ENCODE results near the gene PDE3A. TPM values are rescaled to one million over a fixed set of nuclear protein-coding genes. Genes with fewer than 3 reads are reported as not detected.

The PDE3A gene
- total RNA-seq, 2 experiments from 2014 or later, result not detected

DNA sequence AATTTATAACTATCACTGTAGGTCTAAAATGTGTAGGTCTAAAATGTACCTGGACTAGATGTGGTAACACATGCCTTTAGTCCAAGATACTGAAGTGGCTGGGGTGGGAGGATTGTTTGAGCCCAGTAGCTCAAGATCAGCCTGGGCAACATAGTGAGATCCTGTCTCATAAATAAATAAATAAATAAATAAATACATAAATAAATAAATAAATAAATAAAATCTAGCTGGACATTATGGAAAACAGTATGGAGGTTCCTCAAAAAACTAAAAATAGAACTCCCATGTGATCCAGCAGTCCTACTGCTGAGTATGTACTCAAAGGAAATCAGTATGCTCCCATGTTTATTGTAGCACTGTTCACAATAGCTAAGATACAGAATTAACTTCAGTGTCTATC lies 24.0 kb downstream of the PDE3A start:
- TF ChIP-seq, protein P1, sequence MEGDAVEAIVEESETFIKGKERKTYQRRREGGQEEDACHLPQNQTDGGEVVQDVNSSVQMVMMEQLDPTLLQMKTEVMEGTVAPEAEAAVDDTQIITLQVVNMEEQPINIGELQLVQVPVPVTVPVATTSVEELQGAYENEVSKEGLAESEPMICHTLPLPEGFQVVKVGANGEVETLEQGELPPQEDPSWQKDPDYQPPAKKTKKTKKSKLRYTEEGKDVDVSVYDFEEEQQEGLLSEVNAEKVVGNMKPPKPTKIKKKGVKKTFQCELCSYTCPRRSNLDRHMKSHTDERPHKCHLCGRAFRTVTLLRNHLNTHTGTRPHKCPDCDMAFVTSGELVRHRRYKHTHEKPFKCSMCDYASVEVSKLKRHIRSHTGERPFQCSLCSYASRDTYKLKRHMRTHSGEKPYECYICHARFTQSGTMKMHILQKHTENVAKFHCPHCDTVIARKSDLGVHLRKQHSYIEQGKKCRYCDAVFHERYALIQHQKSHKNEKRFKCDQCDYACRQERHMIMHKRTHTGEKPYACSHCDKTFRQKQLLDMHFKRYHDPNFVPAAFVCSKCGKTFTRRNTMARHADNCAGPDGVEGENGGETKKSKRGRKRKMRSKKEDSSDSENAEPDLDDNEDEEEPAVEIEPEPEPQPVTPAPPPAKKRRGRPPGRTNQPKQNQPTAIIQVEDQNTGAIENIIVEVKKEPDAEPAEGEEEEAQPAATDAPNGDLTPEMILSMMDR (IDR thresholded peaks at IDR 0.05), result no peak
- intact Hi-C loops (cut with micrococcal nuclease), result no loop called here

DNA sequence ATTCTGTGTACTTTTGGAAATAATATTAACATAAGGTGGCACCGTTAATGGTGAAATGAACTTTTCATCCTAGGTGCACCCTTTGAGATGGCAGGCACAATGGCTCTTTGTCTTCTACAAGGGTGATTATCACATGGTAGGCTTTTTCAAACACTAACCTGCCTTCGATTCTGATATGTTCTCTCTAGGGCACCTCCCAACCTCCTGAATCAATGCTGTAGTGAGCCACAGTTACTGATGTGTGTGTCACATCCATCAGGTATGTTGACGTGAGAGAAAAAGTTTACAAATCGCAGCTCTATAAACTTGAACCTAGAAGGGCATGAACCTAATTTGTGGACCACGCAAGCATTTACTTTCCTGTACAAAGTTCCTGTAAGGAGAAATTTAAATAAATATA lies 25.4 kb downstream of the PDE3A start:
- CTCF ChIA-PET, result no interaction called here

More for the DNA sequence above, 24.0 kb downstream of the PDE3A start:
- Mint-ChIP-seq H3K27me3 (no peaks in the 10 kb centered on the region), H3K4me3 (no peak overlapping the region), H3K27ac (no peak overlapping the region), H3K4me1 (ENCODE audit: low read depth) (no peaks in the 10 kb centered on the region), H3K36me3 (ENCODE audit: low read depth) (no peaks in the 10 kb centered on the region), H3K9me3 (no peaks in the 10 kb centered on the region)
- POLR2A ChIA-PET, result no interaction called here
- no peak for DNase-seq
- ATAC-seq, result no peak
- CTCF ChIA-PET, result no interaction called here

DNA sequence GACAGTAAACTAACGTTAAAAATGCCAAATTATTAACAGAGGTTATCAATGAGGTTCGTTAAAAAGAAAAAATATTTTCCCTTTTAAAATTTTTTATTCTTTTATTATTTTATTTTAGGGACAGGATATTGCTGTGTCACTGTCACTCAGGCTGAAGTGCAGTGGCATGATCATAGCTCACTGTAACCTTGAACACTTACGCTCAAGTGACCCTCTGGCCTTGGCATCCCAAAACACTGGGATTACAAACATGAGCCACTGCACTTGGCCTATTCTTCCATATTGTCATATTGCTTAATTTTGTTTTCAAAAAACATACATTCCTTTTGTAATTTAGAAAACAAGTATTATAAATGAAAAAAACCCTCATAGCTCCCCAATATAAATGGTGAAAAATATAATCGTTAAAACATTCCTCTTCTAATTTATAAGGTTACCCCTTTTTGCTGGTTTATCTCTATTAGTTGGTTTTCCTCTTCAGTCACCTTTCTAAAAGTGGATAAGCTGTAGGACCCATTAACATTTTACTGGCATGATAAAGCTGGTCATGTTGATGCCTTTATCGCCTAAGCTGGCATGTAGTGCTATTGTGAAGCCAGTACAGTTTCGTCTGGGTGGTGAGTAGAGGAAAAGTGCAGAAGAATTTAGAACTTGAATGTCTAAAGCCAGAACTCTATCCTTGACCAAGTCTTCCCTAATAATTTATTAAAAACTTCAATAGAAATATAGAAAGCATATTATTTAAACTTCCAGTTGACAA lies 27.6 kb downstream of the PDE3A start:
- ATAC-seq (no peak), DNase-seq (no peak)
- ChIA-PET CTCF (no interaction called here), POLR2A (no interaction called here)
- no peaks in the 10 kb centered on the region for H3K27me3 Mint-ChIP-seq
- H3K27ac Mint-ChIP-seq, result no peak overlapping the region
- TF ChIP-seq, protein P1 (IDR thresholded peaks at IDR 0.05), result no peak
- no peak overlapping the region for H3K4me3 Mint-ChIP-seq
- no peaks in the 10 kb centered on the region for H3K9me3 Mint-ChIP-seq
- intact Hi-C loops (cut with micrococcal nuclease), result no loop called here
- peaks cover 3% of the 10 kb centered on the region for H3K4me1 Mint-ChIP-seq (ENCODE audit: low read depth)
- H3K36me3 Mint-ChIP-seq (ENCODE audit: low read depth), result no peaks in the 10 kb centered on the region

More for the DNA sequence above, 25.4 kb downstream of the PDE3A start:
- Mint-ChIP-seq H3K4me3 (no peak overlapping the region), H3K27ac (no peak overlapping the region), H3K4me1 (ENCODE audit: low read depth) (peaks cover under 1% of the 10 kb centered on the region), H3K27me3 (no peaks in the 10 kb centered on the region), H3K9me3 (no peaks in the 10 kb centered on the region), H3K36me3 (ENCODE audit: low read depth) (no peaks in the 10 kb centered on the region)
- ATAC-seq (no peak), DNase-seq (no peak)
- POLR2A ChIA-PET, result no interaction called here
- intact Hi-C loops (cut with micrococcal nuclease), result no loop called here
- TF ChIP-seq, protein P1 (IDR thresholded peaks at IDR 0.05), result no peak

DNA sequence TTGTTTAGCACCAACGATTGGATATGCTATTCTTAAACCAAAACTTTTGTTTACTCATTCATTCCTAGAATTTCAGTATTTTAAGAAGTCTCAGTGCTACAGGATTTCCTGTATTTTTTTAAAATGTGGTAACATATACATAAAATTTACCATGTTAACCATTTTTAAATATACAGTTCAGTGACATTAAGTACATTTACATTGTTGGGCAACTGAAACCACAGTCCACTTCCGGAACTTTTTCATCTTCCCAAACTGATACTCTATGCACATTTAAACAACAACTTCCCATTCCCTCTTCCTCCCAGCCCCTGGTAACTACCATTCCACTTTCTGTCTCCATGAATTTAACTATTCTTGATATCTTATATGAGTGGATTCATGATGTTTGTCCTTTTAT lies 30.3 kb downstream of the PDE3A start:
- no peaks in the 10 kb centered on the region for H3K27me3 Mint-ChIP-seq
- peaks cover 3% of the 10 kb centered on the region for H3K4me1 Mint-ChIP-seq (ENCODE audit: low read depth)
- CTCF ChIA-PET, result no interaction called here
- H3K27ac Mint-ChIP-seq, result no peak overlapping the region
- POLR2A ChIA-PET, result no interaction called here
- no peaks in the 10 kb centered on the region for H3K9me3 Mint-ChIP-seq
- intact Hi-C loops (cut with micrococcal nuclease), result no loop called here
- DNase-seq (no peak), ATAC-seq (no peak)
- no peak overlapping the region for H3K4me3 Mint-ChIP-seq
- TF ChIP-seq, protein P1 (IDR thresholded peaks at IDR 0.05), result no peak
- H3K36me3 Mint-ChIP-seq (ENCODE audit: low read depth), result no peaks in the 10 kb centered on the region

DNA sequence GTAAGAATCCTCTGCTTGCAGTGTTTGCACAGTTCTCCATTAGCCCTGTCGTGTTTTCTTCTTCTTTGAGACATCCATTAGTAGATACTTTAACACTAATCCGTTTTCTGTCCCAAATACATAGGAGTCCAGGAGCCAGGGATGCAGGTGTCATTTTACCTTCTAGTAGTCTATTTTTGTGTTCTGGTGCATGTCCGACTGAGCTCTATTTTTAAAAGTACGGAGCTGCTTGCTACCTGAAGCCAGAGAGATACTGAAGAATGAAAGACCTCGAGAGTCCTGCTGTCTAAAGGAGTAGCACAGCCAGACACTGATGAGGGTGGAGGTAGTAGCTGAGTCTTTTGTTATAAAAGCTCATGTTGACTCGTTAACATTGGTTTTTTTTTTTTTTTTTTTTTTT lies 31.7 kb downstream of the PDE3A start:
- intact Hi-C loops (cut with micrococcal nuclease), result no loop called here
- DNase-seq, result no peak
- H3K4me1 Mint-ChIP-seq (ENCODE audit: low read depth), result peaks cover 3% of the 10 kb centered on the region
- CTCF ChIA-PET, result no interaction called here
- no peaks in the 10 kb centered on the region for H3K9me3 Mint-ChIP-seq
- TF ChIP-seq, protein P1 (IDR thresholded peaks at IDR 0.05), result no peak
- no peaks in the 10 kb centered on the region for H3K27me3 Mint-ChIP-seq
- H3K36me3 Mint-ChIP-seq (ENCODE audit: low read depth), result no peaks in the 10 kb centered on the region
- POLR2A ChIA-PET, result no interaction called here
- no peak for ATAC-seq
- H3K4me3 Mint-ChIP-seq, result no peak overlapping the region
- H3K27ac Mint-ChIP-seq, result no peak overlapping the region
